CD4-positive, alpha-beta T cell (primary cell): ENCODE measurements around the gene EFHC2. TPM values are rescaled to one million over a fixed set of nuclear protein-coding genes. Genes with fewer than 3 reads are reported as not detected.

ENCODE experiments used
- ATAC-seq: fragments of 200-7000 bp; cut with Tn5 transposase; one replicate; pipeline ENCODE4 v1.10.0; 2022; ENCODE audit warnings: mild to moderate bottlenecking; ENCODE audit not compliant: poor library complexity
- CTCF ChIA-PET: fragments of 350-600 bp; sonication (Branson Sonifier 250); formaldehyde crosslinking; loops from one replicate; lab custom pipeline; 2021; ENCODE audit warnings: antibody characterized with exemption, inconsistent platforms; lab: Charles Lee
- POLR2A ChIA-PET: fragments of 350-600 bp; sonication (Branson Sonifier 250); formaldehyde crosslinking; loops from one replicate; lab custom pipeline; 2021; ENCODE audit warnings: antibody characterized with exemption, inconsistent platforms; lab: Charles Lee
- DNase-seq, 14 experiments: peaks; one replicate each; pipeline ENCODE4 v3.0.0-alpha.2; 2013 to 2020; ENCODE audit warnings: mixed read lengths in 2 of 14
- H3K27ac ChIP-seq, 2 donors: one replicate each; pipeline versions ENCODE4 v1.5.1 to v1.7.0; 2013; ENCODE audit warnings: low read length in 2 of 2, low read depth in 1 of 2, mild to moderate bottlenecking in 1 of 2
- H3K27me3 ChIP-seq, 2 experiments: 1 replicate in 1 of 2; 2 replicates in 1 of 2; pipeline versions ENCODE4 v1.6.1 to v1.7.0; 2013; ENCODE audit warnings: low read length in 2 of 2, control low read depth in 1 of 2, mild to moderate bottlenecking in 1 of 2, moderate library complexity in 1 of 2; ENCODE audit not compliant: insufficient read depth in 2 of 2, control insufficient read depth in 1 of 2
- H3K36me3 ChIP-seq: one replicate; pipeline ENCODE4 v1.6.1; 2013; ENCODE audit warnings: low read length, control low read depth; ENCODE audit not compliant: insufficient read depth
- H3K4me1 ChIP-seq: one replicate; pipeline ENCODE4 v1.6.1; 2013; ENCODE audit warnings: low read length, control low read depth; ENCODE audit not compliant: insufficient read depth
- H3K4me3 ChIP-seq: one replicate; pipeline ENCODE4 v1.5.1; 2013; ENCODE audit warnings: mild to moderate bottlenecking, low read length, moderate library complexity
- H3K9me3 ChIP-seq, 2 experiments: 1 replicate in 1 of 2; 2 replicates in 1 of 2; pipeline versions ENCODE4 v1.6.1 to v1.7.0; 2013; ENCODE audit warnings: low read length in 2 of 2, mild to moderate bottlenecking in 2 of 2, control low read depth in 1 of 2, moderate library complexity in 1 of 2; ENCODE audit not compliant: control insufficient read depth in 1 of 2, insufficient read depth in 1 of 2
- H3K27ac Mint-ChIP-seq: one replicate; pipeline ENCODE4 v1.8.0; 2020; ENCODE audit warnings: mixed read lengths
- H3K27me3 Mint-ChIP-seq: one replicate; pipeline ENCODE4 v1.8.0; 2021; ENCODE audit warnings: mixed read lengths
- H3K36me3 Mint-ChIP-seq: one replicate; pipeline ENCODE4 v1.8.0; 2021; ENCODE audit warnings: low read depth, mixed read lengths
- H3K4me1 Mint-ChIP-seq: one replicate; pipeline ENCODE4 v1.8.0; 2021; ENCODE audit warnings: low read depth, mixed read lengths
- H3K4me3 Mint-ChIP-seq: one replicate; pipeline ENCODE4 v1.8.0; 2020; ENCODE audit warnings: mild to moderate bottlenecking, mixed read lengths
- H3K9me3 Mint-ChIP-seq: one replicate; pipeline ENCODE4 v1.8.0; 2020; ENCODE audit warnings: mixed read lengths
- intact Hi-C, 2 experiments: fragments of 100-400 bp; cut with DNase I in 1 of 2; cut with micrococcal nuclease in 1 of 2; formaldehyde crosslinking; loops; one replicate each; pipeline versions ENCODE4 v1.15.1 to v1.9.0; 2023 to 2025; cut with DNase I, micrococcal nuclease
- total RNA-seq, 174 experiments: library from RNA in 2 of 174; stranded (reverse) in 2 of 174; gene quantifications; one replicate each; pipeline ENCODE4 v1.2.3 and lab custom pipeline; 2021 to 2026
- TF ChIP-seq, protein P1 (sequence below): fragments of 200-600 bp; IDR thresholded peaks from one replicate; pipeline ENCODE4 v1.8.0; 2022; ENCODE audit warnings: antibody characterized with exemption, mild to moderate bottlenecking

Gene EFHC2
- total RNA-seq, 2 experiments from 2014 or later = 2.7 to 3.0 TPM

GRCh38 chrX:44147130-44147529, 196.3 kb downstream of the EFHC2 start:
- Mint-ChIP-seq H3K4me3 (no peak overlapping the region), H3K4me1 (no peaks in the 10 kb centered on the region), H3K27me3 (no peaks in the 10 kb centered on the region), H3K36me3 (no peaks in the 10 kb centered on the region), H3K27ac (no peak overlapping the region), H3K9me3 (no peaks in the 10 kb centered on the region)
- Histone ChIP-seq H3K9me3 (no peaks in the 10 kb centered on the region), H3K4me3 (no peak overlapping the region), H3K4me1 (no peaks in the 10 kb centered on the region), H3K27ac (no peak overlapping the region), H3K36me3 (no peaks in the 10 kb centered on the region), H3K27me3 (no peaks in the 10 kb centered on the region)
- ATAC-seq (no peak), DNase-seq (no peak)
- POLR2A ChIA-PET = no interaction called here
- CTCF ChIA-PET = no interaction called here
- intact Hi-C loops = no loop called here
- TF ChIP-seq, protein P1, sequence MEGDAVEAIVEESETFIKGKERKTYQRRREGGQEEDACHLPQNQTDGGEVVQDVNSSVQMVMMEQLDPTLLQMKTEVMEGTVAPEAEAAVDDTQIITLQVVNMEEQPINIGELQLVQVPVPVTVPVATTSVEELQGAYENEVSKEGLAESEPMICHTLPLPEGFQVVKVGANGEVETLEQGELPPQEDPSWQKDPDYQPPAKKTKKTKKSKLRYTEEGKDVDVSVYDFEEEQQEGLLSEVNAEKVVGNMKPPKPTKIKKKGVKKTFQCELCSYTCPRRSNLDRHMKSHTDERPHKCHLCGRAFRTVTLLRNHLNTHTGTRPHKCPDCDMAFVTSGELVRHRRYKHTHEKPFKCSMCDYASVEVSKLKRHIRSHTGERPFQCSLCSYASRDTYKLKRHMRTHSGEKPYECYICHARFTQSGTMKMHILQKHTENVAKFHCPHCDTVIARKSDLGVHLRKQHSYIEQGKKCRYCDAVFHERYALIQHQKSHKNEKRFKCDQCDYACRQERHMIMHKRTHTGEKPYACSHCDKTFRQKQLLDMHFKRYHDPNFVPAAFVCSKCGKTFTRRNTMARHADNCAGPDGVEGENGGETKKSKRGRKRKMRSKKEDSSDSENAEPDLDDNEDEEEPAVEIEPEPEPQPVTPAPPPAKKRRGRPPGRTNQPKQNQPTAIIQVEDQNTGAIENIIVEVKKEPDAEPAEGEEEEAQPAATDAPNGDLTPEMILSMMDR = no peak

DNA sequence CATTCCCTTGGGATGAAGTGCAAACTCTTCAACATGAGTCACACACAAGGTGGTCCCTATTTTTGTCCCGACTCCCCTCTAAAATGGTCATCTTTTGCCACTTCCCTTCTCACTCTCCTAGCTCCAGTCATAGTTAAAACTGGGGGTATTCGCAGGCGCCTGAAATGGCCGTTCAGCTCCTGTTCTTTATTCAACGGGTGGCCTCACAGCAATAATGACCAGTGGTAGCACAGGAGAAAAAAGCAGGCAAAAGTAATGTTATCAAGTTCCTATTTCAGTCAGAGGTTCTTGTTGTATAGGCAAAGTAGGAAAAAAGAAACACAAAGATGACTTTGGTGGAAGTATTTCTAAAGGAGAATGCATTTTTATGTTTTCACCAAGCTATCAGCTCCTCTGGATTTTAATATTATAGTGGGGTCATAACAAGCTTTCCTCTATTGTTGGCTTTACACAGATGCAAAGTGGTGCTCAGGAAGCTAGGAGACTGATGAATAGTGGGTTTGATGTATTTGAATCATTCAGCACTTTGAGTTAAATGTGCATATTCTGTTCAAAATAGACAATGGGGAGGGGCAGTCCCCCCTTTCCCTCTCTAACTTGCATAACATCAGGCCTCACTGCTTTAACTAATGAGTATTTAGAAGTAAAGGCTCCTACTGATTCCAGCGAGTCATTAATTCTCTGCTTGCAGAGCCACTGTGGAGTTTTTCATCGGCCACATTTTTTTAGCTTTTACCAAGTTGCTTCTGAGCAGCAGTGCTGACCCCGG, 199.1 kb downstream of the EFHC2 start:
- no peak overlapping the region for H3K27ac Mint-ChIP-seq
- H3K27me3 ChIP-seq = no peaks in the 10 kb centered on the region
- no peaks in the 10 kb centered on the region for H3K9me3 ChIP-seq
- H3K36me3 Mint-ChIP-seq = no peaks in the 10 kb centered on the region
- H3K4me3 ChIP-seq = no peak overlapping the region
- H3K27ac ChIP-seq = no peak overlapping the region
- intact Hi-C loops = no loop called here
- CTCF ChIA-PET = no interaction called here
- ATAC-seq = no peak
- TF ChIP-seq, protein P1 = no peak
- POLR2A ChIA-PET = interaction anchor here (0.6 kb wide), 1 partner anchor 8 kb away, joined by 3 read pairs; no protein-coding TSS in a partner anchor
- no peaks in the 10 kb centered on the region for H3K27me3 Mint-ChIP-seq
- no peaks in the 10 kb centered on the region for H3K4me1 ChIP-seq
- no peaks in the 10 kb centered on the region for H3K4me1 Mint-ChIP-seq
- no peak overlapping the region for H3K4me3 Mint-ChIP-seq
- no peaks in the 10 kb centered on the region for H3K36me3 ChIP-seq
- no peak for DNase-seq
- H3K9me3 Mint-ChIP-seq = no peaks in the 10 kb centered on the region

- no peaks in the 10 kb centered on the region for H3K36me3 Mint-ChIP-seq
These were observed 200.3 kb downstream of the EFHC2 start for GRCh38 chrX:44143061-44143602.

More at GRCh38 chrX:44143061-44143602, 200.3 kb downstream of the EFHC2 start:
- H3K4me3 ChIP-seq = no peak overlapping the region
- H3K27me3 Mint-ChIP-seq = no peaks in the 10 kb centered on the region
- H3K4me3 Mint-ChIP-seq = no peak overlapping the region
- H3K27ac ChIP-seq = no peak overlapping the region
- H3K4me1 ChIP-seq = no peaks in the 10 kb centered on the region
- ChIA-PET CTCF (no interaction called here), POLR2A (no interaction called here)
- no peak for ATAC-seq
- H3K9me3 ChIP-seq = no peaks in the 10 kb centered on the region
- no peak for DNase-seq
- TF ChIP-seq, protein P1 = no peak
- no peak overlapping the region for H3K27ac Mint-ChIP-seq
- H3K27me3 ChIP-seq = no peaks in the 10 kb centered on the region
- H3K36me3 ChIP-seq = no peaks in the 10 kb centered on the region
- intact Hi-C loops = no loop called here
- H3K9me3 Mint-ChIP-seq = no peaks in the 10 kb centered on the region
- H3K4me1 Mint-ChIP-seq = no peaks in the 10 kb centered on the region
